HS-27A (cell line): ENCODE data around the gene SLC9A2.

Experiments
- DNase-seq: peaks from one replicate; pipeline ENCODE4 v3.0.0-alpha.2; 2012; ENCODE audit warnings: low read depth, missing footprints

The SLC9A2 gene

GRCh38 chr2:102619414-102620319, at the start of gene SLC9A2:
TSS of gene SLC9A2 (plus strand) at chr2:102619553. CDS start at chr2:102619849, 296 bp downstream.
- DNase-seq: no peak

DNA sequence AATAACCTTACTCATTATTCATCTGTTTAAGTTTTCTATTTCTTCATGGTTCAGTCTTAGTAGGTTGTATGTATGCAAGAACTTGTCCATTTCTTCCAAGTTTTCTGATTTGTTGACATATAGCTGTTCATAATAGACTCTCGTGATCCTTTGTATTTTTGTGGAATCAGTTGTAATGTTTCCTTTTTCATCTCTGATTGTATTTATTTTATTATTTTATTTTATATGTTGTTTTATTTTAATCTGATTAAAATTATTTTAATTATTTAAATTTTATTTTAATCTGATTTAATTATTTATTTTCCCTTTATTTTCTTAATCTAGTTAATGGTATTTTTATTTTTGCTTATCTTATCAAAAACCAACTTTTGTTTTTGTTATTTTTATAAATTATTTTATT, 43.5 kb upstream of the SLC9A2 start:
- no peak for DNase-seq

DNA sequence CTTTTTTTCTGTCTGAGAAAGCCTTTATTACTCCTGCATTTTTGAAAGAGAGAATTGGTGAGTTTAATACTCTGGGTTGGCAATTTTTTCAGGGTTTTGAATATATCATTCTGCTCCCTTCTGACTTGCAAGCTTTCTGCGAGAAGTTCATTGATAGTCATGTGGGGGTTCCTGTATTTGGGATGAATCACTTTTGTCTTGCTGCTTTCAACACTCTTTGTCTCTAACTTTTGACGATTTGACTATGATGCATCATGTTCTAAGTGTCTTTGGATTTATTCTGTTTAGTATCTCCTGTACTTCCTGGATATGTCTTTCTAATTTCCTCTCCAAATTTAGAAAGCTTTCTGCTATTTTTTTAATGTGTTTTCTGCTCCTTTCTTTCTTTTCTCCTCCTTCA, 41.0 kb upstream of the SLC9A2 start:
- DNase-seq: no peak

GRCh38 chr2:102581911-102582310, 37.4 kb upstream of the SLC9A2 start:
- DNase-seq: no peak

- no peak for DNase-seq
Observed at GRCh38 chr2:102582845-102583244, 36.5 kb upstream of the SLC9A2 start.

DNA sequence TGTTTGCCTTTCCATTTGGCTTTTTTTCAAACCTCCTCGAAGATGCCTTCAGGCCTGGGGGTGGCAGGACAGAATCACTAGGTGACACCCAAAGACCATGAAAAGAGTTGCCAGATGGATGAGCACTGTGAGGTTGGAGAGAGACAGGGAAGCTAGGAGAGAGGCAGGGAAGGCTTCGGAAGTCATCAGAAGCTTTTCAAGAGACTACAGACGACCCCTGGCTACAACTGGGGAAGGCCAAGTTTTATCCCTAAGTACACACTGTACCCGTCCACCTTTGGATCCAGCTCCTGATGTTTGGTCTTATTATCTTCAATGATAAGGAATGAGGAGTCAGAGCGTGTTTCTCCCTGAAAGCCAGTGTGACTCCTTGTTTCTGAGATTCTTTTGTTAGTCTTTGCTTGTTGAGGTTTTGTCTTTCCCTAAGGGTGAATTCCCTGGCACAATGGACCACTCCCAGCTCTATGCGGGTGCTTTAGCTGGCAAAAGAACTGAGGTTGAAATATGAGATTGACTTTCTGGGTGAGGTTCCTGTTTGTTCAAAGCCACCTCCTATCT, 33.4 kb upstream of the SLC9A2 start:
- no peak for DNase-seq

GRCh38 chr2:102588213-102588939, 31.0 kb upstream of the SLC9A2 start:
- no peak for DNase-seq

GRCh38 chr2:102589444-102589843, 29.9 kb upstream of the SLC9A2 start:
- DNase-seq: no peak

- no peak for DNase-seq
Observed at GRCh38 chr2:102591491-102592045, 27.8 kb upstream of the SLC9A2 start.

GRCh38 chr2:102592601-102593000, 26.8 kb upstream of the SLC9A2 start:
- no peak for DNase-seq

DNA sequence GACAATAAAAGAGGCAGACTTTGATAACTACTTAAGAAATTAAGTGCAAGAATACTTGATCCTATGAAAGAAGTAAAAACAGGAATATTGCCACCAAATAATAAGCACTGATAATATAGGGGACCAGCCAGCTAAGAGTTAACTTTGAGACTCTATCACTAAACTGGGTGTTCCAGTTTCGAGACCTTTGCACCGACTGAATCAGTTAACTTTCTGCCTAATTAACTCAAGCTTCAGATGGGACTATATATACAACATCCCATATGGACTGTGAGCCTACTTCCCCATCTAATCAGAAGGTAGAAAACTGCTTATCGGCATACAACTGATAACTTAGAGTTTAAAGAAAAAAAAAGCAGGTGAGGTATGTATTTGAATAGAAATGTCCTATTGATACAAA, 25.8 kb upstream of the SLC9A2 start:
- DNase-seq: no peak

DNA sequence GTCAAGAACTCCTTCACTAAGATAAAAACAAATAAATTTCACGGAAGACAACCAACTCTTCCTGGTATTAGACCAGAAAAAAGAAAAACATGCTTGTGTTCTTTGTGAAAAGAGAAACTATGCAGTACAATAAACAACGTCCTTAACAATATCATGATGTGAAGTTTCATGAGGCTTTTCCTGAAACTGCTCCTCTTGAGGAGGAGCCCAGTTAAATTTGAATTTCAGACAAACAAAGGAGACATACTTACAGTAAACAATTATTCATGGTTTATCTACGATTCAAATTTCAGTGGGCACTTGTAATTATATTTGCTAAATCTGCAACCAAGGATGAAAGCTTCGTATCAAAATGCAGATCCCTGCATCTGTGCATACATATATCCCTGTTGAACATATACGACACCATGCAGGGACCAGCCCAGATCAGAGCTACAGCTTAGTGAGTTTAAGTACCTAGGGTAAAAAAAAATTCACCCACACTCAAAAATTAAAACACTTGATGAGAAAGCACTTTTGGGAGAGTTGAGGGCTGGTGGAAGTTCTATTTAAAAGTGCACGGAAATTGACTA, 24.8 kb upstream of the SLC9A2 start:
- DNase-seq: no peak

- no peak for DNase-seq
Observed at GRCh38 chr2:102597788-102598187, 21.6 kb upstream of the SLC9A2 start.

DNA sequence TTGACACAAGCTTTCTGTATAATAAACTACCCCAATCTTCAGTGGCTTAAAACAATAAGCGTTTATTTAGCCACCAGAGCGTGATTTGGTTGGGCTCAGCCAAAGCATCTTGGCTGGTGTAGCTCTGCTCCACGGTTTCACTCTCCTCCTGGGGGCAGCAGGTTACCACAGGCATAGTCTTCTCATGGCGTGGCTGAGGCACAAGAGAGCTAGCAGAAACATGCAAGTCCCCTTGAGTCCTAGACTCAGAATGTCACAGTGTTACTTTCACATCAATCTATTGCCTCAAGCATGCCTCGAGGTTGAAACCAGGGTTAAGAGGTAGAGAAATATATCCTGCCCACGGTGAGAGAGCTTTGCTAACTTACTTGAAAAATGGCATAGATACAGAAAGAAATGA, 19.9 kb upstream of the SLC9A2 start:
- DNase-seq: no peak

- no peak for DNase-seq
Observed at GRCh38 chr2:102601730-102602129, 17.6 kb upstream of the SLC9A2 start.

GRCh38 chr2:102603904-102604303, 15.4 kb upstream of the SLC9A2 start:
- no peak for DNase-seq

- no peak for DNase-seq
Observed at GRCh38 chr2:102604769-102605168, 14.6 kb upstream of the SLC9A2 start.

GRCh38 chr2:102606353-102606752, 13.0 kb upstream of the SLC9A2 start:
- DNase-seq: no peak

- no peak for DNase-seq
Observed at GRCh38 chr2:102615620-102616436, 3.5 kb upstream of the SLC9A2 start.

GRCh38 chr2:102618452-102619413, 620 bp upstream of the SLC9A2 start:
- DNase-seq: no peak
